ENCODE data around the gene ANO1.

The ANO1 gene

GRCh38 chr11:70226183-70226582 lies 148.1 kb downstream of the ANO1 start:
- no peak for DNase-seq

GRCh38 chr11:70226967-70227366 lies 148.8 kb downstream of the ANO1 start:
- no peak for DNase-seq

- DNase-seq: no peak
Observed at GRCh38 chr11:70229737-70230136, 151.6 kb downstream of the ANO1 start.

GRCh38 chr11:70230151-70230839 lies 152.2 kb downstream of the ANO1 start:
- DNase-seq: no peak

- no peak for DNase-seq
Observed at GRCh38 chr11:70230840-70231710, 153.0 kb downstream of the ANO1 start.

- DNase-seq: no peak
Observed at GRCh38 chr11:70233034-70233433, 154.9 kb downstream of the ANO1 start.

- no peak for DNase-seq
Observed at GRCh38 chr11:70233511-70233934, 155.4 kb downstream of the ANO1 start.

- no peak for DNase-seq
Observed at GRCh38 chr11:70233962-70234361, 155.8 kb downstream of the ANO1 start.

Measured in CD4-positive, alpha-beta T cell treated with Interleukin-1 beta for 1 hour (primary cell).